GM19397 (cell line): ENCODE data around the gene CD27.

Experiments used
- ATAC-seq: cut with Tn5 transposase; IDR thresholded peaks from one replicate; pipeline ENCODE4 v1.9.1; 2021; ENCODE audit warnings: mild to moderate bottlenecking, moderate library complexity; ENCODE audit not compliant: unreplicated experiment

Gene CD27

DNA sequence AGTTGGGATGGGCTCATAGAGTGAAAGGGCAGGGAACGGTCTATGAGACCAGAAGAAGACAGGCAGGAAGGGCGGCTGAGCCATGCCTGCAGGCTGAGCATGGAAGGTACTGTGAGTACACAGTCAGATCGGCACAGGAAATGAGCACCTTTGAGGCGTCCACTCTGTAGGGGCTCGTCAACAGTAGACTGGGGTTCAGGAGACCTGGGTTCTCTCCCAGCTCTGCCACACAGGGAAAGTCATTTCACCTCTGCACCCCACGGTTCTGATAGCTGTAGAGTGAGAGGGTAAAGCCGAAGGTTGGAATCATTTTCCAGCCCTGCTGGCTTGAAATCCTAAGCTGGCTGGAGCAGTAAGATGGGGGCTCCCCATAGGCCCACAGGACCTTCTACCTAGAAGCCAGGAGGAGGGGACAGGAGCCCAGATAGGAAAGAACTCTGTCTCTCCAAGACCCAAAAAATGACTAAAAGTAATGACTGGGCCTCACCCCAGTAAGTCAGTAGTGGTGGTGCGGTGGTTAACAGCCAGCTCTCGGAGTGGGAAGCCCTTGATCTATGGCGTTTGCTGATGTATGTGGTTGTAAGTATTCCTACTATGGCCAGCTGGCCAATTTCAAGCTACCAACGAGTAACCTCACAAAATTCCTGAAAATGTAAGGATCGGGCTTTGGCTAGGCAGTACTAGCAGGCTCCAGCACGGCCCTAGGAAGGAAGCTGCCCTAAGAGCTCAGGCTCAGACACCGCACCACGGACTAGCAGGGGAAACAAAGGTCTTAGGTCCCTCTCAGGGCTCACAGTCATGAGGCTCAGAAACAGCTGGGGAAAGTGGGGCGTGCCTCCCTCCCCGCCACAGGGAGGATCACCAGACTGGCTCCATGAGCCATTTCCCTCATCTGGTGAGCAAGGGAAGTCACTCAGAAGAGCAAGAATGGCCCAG, 10.3 kb upstream of the CD27 start:
- no peak for ATAC-seq

DNA sequence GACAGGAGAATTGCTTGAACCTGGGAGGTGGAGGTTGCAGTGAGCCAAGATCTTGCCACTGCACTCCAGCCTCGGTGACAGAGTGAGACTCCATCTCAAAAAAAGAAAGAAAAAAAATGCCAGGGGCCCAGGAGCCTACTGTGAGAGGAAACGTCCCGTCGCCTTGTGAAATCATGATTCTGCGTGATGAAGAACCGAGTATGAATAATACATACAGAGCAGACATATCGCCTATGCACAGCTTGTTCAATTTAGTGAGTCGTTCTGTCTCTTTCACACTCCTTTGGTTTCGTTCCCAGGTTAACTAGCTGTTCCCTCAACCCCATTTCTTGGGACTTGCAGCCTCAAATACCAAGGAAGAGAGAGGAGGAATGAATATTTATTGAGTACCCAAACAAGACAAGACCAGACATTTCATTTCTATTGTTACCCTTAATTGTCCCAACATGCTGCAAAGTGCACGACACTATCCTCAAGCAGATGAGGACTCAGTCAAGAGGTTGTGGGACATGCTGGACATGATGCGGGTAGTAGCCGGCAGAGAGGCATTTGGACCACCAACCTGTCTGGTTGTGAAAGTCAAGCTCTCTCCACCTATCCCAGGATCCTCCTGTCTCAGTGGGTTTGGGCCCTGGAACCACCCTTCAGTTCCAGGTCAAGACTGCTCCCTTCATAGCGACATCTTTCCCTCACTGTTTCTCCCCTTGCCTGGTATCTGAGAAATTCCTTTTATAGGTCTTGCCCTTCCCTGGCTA, 8.6 kb upstream of the CD27 start:
- no peak for ATAC-seq

DNA sequence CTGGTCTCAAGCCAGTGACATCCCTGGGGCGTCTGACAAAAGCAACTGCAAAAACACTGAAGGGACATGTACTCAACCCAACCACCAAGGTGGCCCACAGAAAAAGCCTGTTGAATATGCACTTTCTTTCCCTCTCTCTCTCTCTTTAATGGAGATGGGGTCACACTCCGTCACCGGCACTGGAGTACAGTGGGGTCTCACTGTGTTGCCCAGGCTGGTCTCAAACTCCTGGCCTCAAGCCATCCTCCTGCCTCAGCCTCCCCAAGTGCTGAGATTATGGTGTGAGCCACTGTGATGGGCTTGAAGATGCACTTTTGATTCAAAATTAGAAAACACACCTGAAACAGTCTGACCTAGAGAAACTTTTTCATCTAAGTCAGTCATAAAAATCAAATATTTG, 7.2 kb upstream of the CD27 start:
- no peak for ATAC-seq

DNA sequence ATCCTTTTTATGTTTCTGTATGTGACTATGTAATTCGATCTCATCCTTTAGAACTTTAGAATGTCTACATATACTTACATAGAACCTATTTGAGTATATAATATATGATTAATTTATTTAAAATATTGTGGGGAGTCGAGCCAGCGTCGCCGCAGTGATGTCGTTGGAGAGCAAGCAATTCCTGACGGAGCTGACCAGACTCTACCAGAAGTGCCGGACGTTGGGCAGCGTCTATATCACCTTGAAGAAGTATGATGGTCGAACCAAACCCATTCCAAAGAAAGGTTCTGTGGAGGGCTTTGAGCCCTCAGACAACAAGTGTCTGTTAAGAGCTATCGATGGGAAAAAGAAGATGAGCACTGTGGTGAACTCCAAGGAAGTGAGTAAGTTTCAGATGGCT, 6.4 kb upstream of the CD27 start:
- no peak for ATAC-seq

DNA sequence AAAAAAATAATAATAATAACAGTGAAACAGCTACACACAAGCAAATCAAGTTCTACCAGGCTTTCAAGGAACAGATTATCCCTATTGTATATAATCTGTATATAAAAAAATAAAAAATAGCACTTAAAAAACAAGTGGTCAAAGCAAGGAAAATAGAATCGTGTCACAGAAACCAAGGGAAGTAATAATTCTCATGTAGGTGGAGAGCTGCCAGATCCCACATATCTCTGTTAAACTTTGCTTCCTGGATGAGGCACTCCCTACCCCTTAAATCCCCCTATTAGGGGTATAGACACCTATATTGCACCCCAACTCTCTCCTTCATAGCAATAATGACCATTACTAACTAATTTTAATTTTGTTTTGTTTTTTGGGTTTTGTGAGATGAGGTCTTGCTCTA, 4.4 kb upstream of the CD27 start:
- ATAC-seq: no peak

DNA sequence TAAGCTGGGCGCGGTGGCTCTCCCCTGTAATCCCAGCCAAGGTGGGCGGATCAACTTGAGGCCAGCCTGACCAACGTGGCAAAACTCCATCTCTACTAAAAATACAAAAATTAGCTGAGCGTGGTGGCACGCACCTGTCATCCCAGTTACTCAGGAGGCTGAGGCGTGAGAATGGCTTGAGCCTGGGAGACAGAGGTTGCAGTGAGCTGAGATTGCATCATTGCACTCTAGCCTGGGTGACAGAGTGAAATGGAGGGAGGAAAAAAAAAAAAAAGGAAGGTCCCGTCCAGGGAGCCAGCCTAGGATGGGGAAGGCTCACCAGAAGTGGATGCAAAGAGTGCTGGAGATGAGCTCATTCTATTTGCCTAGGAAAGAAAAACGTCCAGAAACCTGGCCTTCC, 1.9 kb upstream of the CD27 start:
- ATAC-seq: no peak

DNA sequence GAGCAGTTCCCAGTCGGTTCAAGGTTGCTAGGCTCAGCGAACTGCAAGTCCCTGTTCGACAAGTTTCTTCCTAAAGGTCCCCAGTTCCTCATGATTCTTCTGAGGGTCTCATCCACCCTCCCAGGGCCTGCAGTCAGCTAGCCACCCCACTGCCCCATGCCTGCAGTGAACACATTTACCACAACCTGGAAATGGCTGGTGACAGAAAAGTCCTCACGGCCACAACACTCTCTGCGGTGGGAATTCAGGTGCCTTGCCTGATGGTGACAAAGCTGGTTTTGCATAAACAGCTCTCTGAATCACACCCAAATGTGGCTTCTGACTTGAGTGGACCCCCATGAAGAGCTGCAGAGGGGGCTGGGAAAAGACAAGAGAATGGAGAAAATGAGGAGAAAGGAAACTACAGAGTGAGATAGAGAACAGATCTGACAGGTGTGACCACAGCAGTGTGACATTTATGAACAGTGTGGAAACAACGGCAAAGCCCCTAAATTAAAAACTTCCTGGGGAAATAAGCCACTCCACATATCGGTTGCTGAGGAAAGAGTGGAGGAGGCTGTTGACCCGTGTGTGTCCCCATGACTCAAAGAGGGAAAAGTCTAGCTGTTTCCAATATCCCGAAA, 1.3 kb upstream of the CD27 start:
- ATAC-seq: no peak

DNA sequence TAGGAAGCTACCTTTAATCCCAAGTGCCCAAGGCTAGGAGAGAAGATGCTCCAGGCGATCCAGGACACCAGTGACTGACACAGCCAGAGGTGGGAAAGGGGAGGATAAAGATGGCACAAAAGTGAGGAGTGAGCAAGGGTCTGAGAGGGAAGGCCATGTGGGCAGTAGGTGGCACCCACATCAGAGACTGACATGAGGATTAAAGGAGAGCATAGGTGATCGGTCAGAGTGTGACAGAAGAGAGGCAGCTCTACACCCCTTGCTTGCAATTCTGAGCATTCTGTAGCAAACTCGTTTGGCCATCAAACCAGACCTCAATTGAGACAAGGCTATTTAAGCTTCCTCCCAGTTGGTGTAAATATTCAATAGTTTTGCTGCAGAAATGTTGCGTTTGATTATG, 724 bp upstream of the CD27 start:
- ATAC-seq: no peak

DNA sequence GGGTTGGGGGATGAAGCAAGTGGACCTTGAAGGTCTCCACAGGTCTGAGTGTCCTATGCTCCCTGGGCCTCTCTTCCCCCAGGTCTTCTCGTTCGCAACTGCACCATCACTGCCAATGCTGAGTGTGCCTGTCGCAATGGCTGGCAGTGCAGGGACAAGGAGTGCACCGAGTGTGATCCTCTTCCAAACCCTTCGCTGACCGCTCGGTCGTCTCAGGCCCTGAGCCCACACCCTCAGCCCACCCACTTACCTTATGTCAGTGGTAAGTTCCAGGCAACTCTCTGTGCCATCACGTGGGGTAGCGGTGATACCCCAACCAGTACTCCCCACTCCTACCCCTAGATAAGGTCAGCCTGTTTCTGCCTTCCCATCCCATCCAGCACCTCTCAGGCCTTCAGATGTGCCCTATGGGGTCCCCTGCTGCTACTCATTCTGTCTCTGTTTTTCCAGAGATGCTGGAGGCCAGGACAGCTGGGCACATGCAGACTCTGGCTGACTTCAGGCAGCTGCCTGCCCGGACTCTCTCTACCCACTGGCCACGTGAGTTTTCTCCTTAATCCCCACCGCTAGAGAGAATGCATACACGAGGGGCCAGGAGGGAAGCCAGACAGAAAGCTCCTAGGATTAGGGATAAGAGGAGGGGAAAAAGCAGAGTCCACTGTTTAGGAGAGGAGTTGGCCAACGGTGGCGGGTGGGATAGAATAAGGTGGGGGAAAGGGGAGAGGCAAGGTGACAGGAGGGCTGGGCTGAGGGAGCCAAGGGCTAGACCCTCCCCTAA, 5.5 kb downstream of the CD27 start:
- ATAC-seq: no peak

DNA sequence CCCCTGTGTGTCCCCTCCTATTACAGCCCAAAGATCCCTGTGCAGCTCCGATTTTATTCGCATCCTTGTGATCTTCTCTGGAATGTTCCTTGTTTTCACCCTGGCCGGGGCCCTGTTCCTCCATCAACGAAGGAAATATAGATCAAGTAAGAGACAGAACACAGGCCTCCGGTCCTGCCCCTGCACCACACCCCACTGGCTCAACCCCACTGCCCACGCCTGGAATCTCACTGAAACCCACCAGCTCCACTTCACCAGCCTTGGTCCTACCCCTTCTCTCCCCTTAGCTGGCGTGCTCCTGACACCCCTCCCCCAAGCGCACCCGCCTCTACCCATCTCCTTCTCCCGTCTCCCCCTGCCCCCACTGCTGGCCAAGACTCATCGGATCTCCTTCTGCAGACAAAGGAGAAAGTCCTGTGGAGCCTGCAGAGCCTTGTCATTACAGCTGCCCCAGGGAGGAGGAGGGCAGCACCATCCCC, 6.2 kb downstream of the CD27 start:
- ATAC-seq: no peak

DNA sequence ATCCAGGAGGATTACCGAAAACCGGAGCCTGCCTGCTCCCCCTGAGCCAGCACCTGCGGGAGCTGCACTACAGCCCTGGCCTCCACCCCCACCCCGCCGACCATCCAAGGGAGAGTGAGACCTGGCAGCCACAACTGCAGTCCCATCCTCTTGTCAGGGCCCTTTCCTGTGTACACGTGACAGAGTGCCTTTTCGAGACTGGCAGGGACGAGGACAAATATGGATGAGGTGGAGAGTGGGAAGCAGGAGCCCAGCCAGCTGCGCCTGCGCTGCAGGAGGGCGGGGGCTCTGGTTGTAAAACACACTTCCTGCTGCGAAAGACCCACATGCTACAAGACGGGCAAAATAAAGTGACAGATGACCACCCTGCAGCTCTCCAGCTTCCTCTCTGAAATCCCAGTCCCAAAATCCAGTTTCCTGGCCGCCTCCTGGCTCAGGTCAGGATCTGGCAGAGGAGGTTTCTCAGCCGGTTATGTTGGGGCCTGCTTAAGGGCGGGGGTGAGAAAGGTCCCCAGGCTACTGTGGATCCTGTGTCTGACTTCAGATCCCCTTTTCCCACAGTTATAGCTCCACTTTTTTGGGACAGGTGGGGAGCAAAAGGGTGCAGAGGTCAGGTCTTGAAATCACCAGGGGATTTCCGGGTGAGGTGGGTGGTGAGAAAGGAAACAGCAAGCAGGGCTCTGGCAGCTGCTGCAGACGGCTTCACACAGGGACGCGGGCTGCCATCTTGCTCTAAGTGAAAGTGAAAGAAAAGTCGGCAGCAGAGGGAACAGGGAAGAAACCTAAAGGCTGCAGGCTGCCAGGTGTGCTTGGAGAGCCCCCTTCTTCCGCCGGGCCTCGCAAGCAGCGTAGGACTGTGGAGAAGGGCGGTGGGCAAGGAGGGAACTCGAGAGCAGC, 6.8 kb downstream of the CD27 start, which contains the start of gene TAPBPL:
TSS of gene TAPBPL (plus strand) at position 695 of the 897 bp plus-strand sequence. CDS start 207 bp downstream, outside the sequence.
- peak; percentile 52 for ATAC-seq

DNA sequence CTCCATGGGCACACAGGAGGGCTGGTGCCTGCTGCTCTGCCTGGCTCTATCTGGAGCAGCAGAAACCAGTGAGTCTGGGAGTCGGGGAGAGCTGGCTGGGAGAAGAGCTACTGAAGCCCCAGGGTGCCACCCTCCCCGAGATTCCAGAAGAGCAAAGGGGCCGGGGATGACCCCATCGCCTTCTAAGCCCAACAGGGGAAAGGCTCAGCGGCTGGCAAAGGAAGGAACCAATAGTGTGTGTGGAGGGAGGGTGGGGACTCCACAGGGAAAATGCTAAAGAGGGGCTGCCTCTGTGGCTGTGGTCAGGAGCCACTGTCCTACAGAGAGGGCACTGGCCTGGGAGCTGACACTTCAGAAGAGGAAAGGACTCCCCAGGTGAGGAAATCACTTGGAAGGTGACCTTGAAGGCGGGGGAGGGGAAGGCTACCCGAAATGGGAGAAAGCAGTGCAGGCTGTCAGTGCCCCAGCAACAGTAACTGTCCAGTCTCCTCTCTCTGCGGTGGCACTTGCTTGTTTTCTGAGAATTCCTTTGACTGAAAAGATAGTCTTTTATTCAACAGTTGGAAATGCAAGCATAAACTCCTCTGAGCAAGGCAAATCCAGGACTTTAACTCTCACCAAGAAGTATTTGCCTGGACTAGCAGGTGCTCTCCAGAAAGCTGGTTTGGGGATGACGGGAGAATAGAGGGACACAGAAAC, 7.6 kb downstream of the CD27 start:
- ATAC-seq: no peak

DNA sequence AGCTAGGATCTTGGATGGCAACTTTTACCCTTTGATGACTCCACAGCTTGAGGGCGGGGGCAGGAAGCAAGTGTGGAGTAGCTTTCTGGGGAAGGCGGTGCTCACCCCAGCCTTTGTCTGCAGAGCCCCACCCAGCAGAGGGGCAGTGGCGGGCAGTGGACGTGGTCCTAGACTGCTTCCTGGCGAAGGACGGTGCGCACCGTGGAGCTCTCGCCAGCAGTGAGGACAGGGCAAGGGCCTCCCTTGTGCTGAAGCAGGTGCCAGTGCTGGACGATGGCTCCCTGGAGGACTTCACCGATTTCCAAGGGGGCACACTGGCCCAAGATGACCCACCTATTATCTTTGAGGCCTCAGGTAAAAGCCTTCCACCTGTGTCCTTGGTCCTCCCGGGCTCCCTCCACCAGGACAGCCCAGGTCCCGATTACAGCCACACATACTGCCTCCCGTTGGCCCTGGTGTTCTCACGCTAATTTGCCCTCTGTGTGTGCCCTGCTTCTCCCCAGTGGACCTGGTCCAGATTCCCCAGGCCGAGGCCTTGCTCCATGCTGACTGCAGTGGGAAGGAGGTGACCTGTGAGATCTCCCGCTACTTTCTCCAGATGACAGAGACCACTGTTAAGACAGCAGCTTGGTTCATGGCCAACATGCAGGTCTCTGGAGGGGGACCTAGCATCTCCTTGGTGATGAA, 8.3 kb downstream of the CD27 start:
- no peak for ATAC-seq

DNA sequence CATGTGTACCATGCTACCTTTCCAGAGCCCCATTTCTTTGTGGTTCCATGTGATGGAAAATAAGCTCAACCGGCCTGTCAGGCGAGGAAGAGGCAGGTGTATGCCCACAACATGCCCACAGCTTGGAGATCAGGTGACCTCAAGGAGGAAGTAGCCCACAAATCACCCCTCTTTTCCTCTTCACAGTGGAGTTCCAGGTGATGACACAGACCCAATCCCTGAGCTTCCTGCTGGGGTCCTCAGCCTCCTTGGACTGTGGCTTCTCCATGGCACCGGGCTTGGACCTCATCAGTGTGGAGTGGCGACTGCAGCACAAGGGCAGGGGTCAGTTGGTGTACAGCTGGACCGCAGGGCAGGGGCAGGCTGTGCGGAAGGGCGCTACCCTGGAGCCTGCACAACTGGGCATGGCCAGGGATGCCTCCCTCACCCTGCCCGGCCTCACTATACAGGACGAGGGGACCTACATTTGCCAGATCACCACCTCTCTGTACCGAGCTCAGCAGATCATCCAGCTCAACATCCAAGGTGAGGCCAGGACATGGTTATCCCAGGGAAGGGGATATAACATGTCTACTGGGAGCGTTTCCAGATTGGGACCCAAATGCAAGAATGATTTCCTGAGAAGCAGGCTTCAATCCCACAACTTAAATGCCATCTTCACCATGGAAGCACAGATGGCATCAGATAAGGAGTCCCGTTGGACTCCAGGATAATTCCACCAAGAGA, 12.6 kb downstream of the CD27 start:
- no peak for ATAC-seq

DNA sequence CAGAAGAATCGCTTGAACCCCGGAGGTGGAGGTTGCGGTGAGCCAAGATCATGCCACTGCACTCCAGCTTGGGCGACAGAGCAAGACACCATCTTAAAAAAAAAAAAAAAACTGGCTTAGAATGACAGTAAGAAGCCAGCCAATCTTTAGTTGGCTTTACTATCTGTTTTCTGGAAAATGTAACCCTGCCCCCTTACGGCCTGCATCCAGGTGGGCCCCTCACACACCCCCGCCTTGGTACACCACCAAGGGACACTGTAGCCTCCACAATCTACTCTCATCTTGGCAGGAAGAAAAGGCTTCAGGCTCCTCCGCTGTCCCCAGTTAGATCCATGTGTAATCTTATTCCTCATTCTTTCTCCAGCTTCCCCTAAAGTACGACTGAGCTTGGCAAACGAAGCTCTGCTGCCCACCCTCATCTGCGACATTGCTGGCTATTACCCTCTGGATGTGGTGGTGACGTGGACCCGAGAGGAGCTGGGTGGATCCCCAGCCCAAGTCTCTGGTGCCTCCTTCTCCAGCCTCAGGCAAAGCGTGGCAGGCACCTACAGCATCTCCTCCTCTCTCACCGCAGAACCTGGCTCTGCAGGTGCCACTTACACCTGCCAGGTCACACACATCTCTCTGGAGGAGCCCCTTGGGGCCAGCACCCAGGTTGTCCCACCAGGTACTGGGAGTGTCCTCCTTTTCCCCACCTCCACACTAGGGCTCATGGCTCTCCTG, 13.7 kb downstream of the CD27 start:
- no peak for ATAC-seq

DNA sequence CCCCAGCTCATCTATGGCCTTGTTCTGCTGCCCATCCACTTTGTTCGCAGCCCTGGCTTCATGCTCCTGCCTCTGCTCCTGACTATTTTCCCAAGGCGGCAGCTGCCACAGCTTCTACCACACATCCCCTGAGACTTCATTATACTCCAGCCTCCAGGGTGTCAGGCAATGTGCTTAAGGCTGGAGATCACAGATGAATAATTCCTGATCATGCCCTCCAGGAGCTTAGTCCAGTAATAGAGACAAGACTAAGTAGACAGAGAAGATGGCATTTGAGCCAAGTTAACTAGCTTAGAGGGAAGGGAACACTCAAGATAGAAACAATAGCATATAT, 14.2 kb downstream of the CD27 start:
- no peak for ATAC-seq

DNA sequence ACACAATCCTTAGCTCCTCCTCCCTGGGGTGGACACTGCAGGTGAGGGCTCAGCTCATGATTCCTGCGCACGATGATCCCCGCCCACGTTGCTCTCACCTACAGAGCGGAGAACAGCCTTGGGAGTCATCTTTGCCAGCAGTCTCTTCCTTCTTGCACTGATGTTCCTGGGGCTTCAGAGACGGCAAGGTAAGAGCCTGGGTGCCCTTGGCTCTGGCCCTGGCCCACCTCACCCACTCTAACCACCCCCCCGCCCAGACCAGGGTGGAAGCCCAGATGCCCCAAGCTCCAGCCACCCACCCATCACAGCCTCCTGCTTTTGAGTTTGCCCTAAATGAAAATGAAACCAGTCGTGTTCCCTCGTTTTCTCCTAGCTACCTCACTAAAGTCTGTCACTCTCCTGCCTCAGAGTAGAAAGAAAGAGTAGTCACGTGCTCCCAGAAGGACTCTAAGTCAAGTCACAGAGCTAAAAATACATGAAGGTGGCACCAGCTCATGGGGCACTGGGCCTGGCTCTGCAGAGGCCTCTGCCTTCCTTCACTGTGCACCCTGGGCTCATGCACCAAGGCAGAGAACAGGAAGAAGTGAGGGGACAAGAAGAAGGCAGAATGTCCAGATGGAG, 16.1 kb downstream of the CD27 start:
- ATAC-seq: no peak
